Measurements from ENCODE around the gene PSTPIP1. TPM values are rescaled to one million over a fixed set of nuclear protein-coding genes. Genes with fewer than 3 reads are reported as not detected.

Gene PSTPIP1
- total RNA-seq, 1 experiment from 2014 or later, result 1.2 TPM

- Mint-ChIP-seq H3K4me3 (ENCODE audit: unreplicated experiment) (no peak overlapping the region), H3K27me3 (ENCODE audit: insufficient read depth, unreplicated experiment) (no peaks in the 10 kb centered on the region), H3K9me3 (ENCODE audit: unreplicated experiment) (no peaks in the 10 kb centered on the region), H3K36me3 (ENCODE audit: insufficient read depth, unreplicated experiment) (no peaks in the 10 kb centered on the region), H3K27ac (ENCODE audit: low read depth, unreplicated experiment) (no peak overlapping the region), H3K4me1 (ENCODE audit: insufficient read depth, unreplicated experiment) (peaks cover 3% of the 10 kb centered on the region)
- ChIA-PET POLR2A (no interaction called here), CTCF (no interaction called here)
- no peak for DNase-seq (ENCODE audit: unreplicated experiment)
- intact Hi-C loops (cut with micrococcal nuclease), result loop anchor here (10.0 kb wide), 1 partner anchor 122 kb away; the partner anchor contains the start of gene SCAPER
- no TSS peak for BruUV-seq (replicated peaks)
- no peak for TF ChIP-seq CTCF (IDR thresholded peaks at IDR 0.05; ENCODE audit: unreplicated experiment)
Measured at GRCh38 chr15:77027111-77027696, 32.3 kb downstream of the PSTPIP1 start.

GRCh38 chr15:77027697-77028450, 32.9 kb downstream of the PSTPIP1 start:
- no peak overlapping the region for H3K27ac Mint-ChIP-seq (ENCODE audit: low read depth, unreplicated experiment)
- POLR2A ChIA-PET, result interaction anchor here (0.6 kb wide), 1 partner anchor 17 kb away, joined by 4 read pairs; no protein-coding TSS in a partner anchor
- H3K36me3 Mint-ChIP-seq (ENCODE audit: insufficient read depth, unreplicated experiment), result no peaks in the 10 kb centered on the region
- BruUV-seq (replicated peaks), result no TSS peak
- no peak for TF ChIP-seq CTCF (IDR thresholded peaks at IDR 0.05; ENCODE audit: unreplicated experiment)
- no peaks in the 10 kb centered on the region for H3K4me1 Mint-ChIP-seq (ENCODE audit: insufficient read depth, unreplicated experiment)
- H3K4me3 Mint-ChIP-seq (ENCODE audit: unreplicated experiment), result no peak overlapping the region
- no peaks in the 10 kb centered on the region for H3K9me3 Mint-ChIP-seq (ENCODE audit: unreplicated experiment)
- CTCF ChIA-PET, result interaction anchor here (0.6 kb wide), 2 partner anchors 71 to 1532 kb away, joined by 3 to 5 read pairs; no protein-coding TSS in a partner anchor
- DNase-seq (ENCODE audit: unreplicated experiment), result no peak
- intact Hi-C loops (cut with micrococcal nuclease), result loop anchor here (10.0 kb wide), 1 partner anchor 123 kb away; the partner anchor contains the start of gene SCAPER
- H3K27me3 Mint-ChIP-seq (ENCODE audit: insufficient read depth, unreplicated experiment), result no peaks in the 10 kb centered on the region

- DNase-seq (ENCODE audit: unreplicated experiment), result no peak
- no TSS peak for BruUV-seq (replicated peaks)
- Mint-ChIP-seq H3K27me3 (ENCODE audit: insufficient read depth, unreplicated experiment) (no peaks in the 10 kb centered on the region), H3K4me1 (ENCODE audit: insufficient read depth, unreplicated experiment) (no peaks in the 10 kb centered on the region), H3K9me3 (ENCODE audit: unreplicated experiment) (no peaks in the 10 kb centered on the region), H3K4me3 (ENCODE audit: unreplicated experiment) (no peak overlapping the region), H3K36me3 (ENCODE audit: insufficient read depth, unreplicated experiment) (no peaks in the 10 kb centered on the region), H3K27ac (ENCODE audit: low read depth, unreplicated experiment) (no peak overlapping the region)
- TF ChIP-seq CTCF (IDR thresholded peaks at IDR 0.05; ENCODE audit: unreplicated experiment), result no peak
- POLR2A ChIA-PET, result interaction anchor here (0.5 kb wide), 1 partner anchor 43 kb away, joined by 3 read pairs; the partner anchor contains the start of gene TSPAN3
- intact Hi-C loops (cut with micrococcal nuclease), result loop anchor here (10.0 kb wide), 1 partner anchor 124 kb away; the partner anchor contains the start of gene SCAPER
- CTCF ChIA-PET, result interaction anchor here (0.9 kb wide), 1 partner anchor 704 kb away, joined by 3 read pairs; no protein-coding TSS in a partner anchor
Measured at GRCh38 chr15:77028451-77029165, 33.7 kb downstream of the PSTPIP1 start.
